Pons (tissue), 1 donor: ENCODE results near the gene ZC3H12A.
"Not testable (repeated sequence)": the region's sequence is repeated elsewhere in the genome, so short reads cannot be mapped to it uniquely, and the experiment has no call there.

Experiments
- DNase-seq: peaks from one replicate; pipeline ENCODE4 v3.0.0-alpha.2; 2016; ENCODE audit warnings: low spot score

ZC3H12A gene

GRCh38 chr1:37502104-37502503 lies 27.7 kb downstream of the ZC3H12A start:
- no peak for DNase-seq

DNA sequence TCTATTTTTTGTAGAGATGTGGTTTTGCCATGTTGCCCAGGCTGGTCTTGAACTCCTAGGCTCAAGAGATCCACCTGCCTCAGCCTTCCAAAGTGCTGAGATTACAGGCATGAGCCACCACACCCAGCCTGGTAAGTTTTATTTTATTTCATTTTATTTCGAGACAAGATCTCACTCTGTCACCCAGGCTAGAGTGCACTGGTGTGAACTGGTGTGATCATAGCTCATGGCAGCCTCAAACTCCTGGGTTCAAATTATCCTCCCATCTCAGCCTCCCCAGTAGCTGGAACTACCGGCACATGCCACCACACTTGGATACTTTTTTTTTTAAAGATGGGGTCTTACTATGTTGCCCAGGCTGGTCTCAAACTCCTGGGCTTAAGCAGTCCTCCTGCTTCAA lies 28.4 kb downstream of the ZC3H12A start:
- not testable (repeated sequence) for DNase-seq

DNA sequence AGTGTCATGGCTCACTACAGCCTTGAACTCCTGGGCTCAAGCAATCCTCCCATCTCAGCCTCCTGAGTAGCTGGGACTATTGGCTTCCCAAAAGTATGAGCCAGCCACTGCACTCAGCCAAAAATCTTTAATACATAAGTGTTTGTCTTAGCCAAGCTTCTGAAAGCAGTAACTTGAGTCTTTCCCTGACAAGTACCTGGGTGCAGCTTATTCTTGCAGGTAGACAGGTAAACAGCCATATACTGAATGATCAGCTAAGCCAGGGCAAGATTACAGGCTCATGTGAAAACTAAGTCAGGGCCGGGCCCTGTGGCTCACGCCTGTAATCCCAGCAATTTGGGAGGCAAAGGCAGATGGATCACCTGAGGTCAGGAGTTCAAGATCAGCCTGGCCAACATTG lies 32.4 kb downstream of the ZC3H12A start:
- no peak for DNase-seq

DNA sequence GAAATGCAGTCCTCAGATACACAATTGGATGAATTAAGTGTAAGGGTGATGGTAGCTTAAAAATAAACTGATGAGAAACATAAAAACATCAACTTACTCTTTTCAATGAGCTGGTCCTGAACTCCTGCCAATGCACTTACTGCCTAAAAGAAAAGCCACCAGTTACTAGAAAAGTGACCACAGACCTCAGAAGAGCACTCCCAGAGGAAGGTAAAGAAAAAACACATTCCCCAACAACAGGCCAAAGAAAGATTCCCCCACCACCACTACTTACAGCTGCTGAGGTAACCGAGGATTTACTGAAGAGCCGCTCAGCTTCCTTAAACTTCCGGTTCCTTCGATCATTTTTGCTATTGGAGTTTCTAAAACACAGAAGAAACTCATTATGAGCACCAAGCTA lies 34.8 kb downstream of the ZC3H12A start:
- DNase-seq: no peak

DNA sequence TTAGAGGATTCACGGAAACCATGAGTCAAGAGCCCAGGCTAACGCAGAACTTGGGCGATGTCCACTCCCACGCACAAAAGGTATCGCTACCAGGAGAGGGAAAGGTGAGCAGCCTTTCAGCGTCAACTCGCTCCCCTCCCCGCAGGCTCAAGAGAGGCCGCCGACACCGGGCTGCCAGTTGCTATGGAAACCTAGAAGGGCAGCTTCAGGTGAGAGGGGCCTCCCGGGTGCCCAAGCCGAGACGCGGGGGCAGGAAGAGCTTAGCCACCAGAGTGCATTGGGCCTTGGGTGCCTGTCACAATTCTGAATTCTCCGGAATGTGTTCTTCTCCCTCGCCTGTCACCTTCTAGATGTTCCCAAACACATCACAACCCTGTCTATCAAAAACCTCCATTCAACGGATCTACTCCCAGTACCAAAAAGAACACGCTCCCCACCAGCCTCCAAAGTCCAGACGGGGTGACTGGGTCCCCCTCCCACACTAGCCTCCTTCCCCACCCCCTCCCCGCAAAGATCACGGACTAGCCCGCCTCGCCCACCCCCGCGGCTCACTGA lies 39.5 kb downstream of the ZC3H12A start:
- no peak for DNase-seq

DNA sequence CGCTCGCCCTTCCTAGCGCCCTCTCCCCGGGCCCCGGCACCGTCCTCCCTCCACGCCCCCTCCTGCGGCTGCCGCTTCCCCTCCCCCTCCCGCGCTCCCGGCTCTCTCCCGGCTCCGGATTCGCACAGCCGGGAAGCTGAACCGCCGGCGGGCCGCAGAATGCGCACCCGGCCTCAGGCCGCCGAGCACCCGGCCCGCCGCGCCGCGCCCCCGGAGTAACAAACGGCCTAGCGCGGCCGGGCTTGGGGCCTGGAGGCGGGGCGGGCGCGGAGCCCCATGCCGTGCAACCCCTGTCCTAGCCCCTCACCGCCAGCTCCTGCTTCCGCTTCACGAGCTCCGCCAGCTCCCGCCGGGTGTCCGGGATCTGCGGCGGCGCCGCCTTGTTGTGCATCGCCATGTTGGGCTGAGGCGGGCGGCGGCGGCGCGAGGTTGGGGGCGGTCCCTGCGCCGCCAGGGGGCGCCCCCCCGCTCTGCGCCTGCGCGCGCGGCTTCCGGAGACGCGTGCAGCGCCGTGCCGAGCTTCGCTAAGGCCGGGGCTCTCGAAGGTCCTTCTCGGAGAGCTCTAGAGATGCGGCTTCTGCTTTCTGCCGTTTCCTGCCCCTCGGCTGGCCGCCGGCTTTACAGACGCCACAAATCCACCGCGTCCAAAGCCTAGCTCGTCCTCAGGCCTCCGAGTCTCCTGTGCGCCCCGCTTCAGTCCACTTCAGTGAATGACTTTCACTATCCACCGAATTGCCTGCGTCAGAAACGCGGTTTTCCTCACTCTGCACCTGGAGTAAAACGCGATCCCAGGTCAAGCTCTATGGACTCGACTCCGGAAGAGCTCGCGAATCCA lies 40.2 kb downstream of the ZC3H12A start, which contains the start of gene MEAF6:
MEAF6 (minus strand) TSS at position 417 of the 835 bp plus-strand sequence; CDS start at position 397, 20 bp downstream.
- peak; percentile 70 for DNase-seq

- peak; percentile 37 for DNase-seq
These were observed 41.0 kb downstream of the ZC3H12A start for GRCh38 chr1:37515185-37516034.

GRCh38 chr1:37517569-37517968 lies 43.2 kb downstream of the ZC3H12A start:
- DNase-seq: no peak

- DNase-seq: not testable (repeated sequence)
These were observed 43.9 kb downstream of the ZC3H12A start for GRCh38 chr1:37518241-37518640.

DNA sequence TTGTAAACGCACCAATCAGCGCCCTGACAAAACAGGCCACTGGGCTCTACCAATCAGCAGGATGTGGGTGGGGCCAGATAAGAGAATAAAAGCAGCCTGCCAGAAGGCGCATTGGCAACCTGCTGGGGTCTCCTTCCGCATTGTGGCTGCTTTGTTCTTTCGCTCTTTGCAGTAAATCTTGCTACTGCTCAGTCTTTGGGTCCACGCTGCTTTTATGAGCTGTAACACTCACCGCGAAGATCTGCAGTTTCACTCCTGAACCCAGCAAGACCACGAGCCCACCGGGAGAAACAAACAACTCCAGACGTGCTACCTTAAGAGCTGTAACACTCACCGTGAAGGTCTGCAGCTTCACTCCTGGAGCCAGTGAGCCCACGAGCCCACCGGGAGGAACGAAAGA lies 44.5 kb downstream of the ZC3H12A start:
- not testable (repeated sequence) for DNase-seq

DNA sequence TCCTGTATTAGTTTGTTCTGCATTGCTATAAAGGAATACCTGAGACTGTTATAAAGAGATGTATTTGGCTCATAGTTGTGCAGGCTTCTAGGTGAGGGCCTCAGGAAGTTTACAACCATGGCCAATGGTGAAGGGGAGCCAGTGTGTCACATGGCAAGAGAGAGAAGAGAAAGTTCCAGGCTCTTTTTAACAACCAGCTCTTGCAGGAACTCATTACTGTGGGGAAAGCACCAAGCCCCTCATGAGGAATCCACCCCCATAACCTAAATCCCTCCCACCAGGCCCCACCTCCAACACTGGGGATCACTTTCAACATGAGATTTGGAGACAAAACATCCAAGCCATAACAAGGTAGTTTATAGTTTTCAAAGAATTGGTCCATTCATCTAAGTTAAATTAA lies 45.2 kb downstream of the ZC3H12A start:
- no peak for DNase-seq

- DNase-seq: not testable (repeated sequence)
These were observed 55.5 kb downstream of the ZC3H12A start for GRCh38 chr1:37529888-37530287.

DNA sequence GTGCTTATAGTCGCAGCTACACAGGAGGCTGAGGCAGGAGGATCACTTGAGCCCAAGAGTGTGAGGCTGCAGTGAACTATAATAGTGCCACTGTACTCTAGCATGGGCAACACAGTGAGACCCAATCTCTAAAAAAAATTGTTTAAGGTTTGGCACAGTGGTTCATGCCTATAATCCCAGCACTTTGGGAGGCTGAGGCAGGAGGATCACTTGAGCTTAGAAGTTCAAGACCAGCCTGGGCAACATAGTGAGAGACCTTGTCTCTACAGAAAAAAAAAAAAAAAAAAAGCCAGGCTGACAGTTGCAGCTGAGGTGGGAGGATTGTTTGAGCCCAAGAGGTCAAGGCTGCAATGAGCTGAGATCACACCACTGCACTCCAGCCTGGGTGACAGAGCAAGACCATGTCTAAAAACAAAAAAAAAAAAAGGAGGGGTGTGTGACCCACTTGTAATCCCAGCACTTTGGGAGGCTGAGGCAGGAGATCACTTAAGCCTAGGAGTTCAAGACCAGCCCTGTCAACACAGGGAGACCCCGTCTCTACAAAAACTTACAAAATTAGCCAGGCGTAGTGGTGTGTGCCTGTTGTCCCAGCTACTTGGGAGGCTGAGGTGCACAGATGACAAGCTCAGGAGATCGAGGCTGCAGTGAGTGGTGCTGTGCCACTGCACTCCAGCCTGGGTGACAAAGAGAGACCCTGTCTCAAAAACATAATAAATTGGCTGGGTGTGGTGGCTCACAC lies 58.2 kb downstream of the ZC3H12A start:
- not testable (repeated sequence) for DNase-seq

GRCh38 chr1:37533317-37534093 lies 59.1 kb downstream of the ZC3H12A start:
- no peak for DNase-seq
